SK-N-SH treated with all-trans-retinoic acid at 6 μM for 48 hours (cell line): Measurements from ENCODE around the gene STEAP2.

Experiments used
- ARNTL ChIP-seq: fragments of 450-650 bp; formaldehyde crosslinking; IDR thresholded peaks from 2 replicates; pipeline ENCODE4 v1.5.0; 2020; ENCODE audit warnings: low read depth, mild to moderate bottlenecking, moderate library complexity, borderline replicate concordance
- POU6F1 ChIP-seq: fragments of 250-450 bp; sonication (Bioruptor Pico); IDR thresholded peaks from 2 replicates; pipeline ENCODE4 v1.8.0; 2021; ENCODE audit warnings: low read depth, mild to moderate bottlenecking, moderate library complexity, borderline replicate concordance
- PPARA ChIP-seq: fragments of 250-450 bp; sonication (Bioruptor Pico); IDR thresholded peaks from 2 replicates; pipeline ENCODE4 v1.5.0; 2020; ENCODE audit warnings: mild to moderate bottlenecking, borderline replicate concordance
- TF ChIP-seq, protein P1 (sequence below): fragments of 250-450 bp; sonication (Bioruptor Pico); IDR thresholded peaks from 2 replicates; pipeline ENCODE4 v1.5.1; 2021; ENCODE audit warnings: mild to moderate bottlenecking, moderate library complexity
- TF ChIP-seq, protein P2 (sequence below): fragments of 250-450 bp; sonication (Bioruptor Pico); IDR thresholded peaks from 2 replicates; pipeline ENCODE4 v1.5.1; 2020; ENCODE audit warnings: low read depth, mild to moderate bottlenecking, moderate library complexity

DNA sequence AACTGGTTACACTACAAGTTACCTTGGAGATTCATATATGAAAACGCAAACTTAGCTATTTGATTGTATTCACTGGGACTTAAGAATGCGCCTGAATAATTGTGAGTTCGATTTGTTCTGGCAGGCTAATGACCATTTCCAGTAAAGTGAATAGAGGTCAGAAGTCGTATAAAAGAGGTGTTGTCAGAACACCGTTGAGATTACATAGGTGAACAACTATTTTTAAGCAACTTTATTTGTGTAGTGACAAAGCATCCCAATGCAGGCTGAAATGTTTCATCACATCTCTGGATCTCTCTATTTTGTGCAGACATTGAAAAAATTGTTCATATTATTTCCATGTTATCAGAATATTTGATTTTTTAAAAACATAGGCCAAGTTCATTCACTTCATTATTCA lies 48.0 kb upstream of the STEAP2 start:
- no peak for TF ChIP-seq ARNTL
- TF ChIP-seq PPARA (CRISPR knock-in tag), result no peak
- TF ChIP-seq, protein P1, sequence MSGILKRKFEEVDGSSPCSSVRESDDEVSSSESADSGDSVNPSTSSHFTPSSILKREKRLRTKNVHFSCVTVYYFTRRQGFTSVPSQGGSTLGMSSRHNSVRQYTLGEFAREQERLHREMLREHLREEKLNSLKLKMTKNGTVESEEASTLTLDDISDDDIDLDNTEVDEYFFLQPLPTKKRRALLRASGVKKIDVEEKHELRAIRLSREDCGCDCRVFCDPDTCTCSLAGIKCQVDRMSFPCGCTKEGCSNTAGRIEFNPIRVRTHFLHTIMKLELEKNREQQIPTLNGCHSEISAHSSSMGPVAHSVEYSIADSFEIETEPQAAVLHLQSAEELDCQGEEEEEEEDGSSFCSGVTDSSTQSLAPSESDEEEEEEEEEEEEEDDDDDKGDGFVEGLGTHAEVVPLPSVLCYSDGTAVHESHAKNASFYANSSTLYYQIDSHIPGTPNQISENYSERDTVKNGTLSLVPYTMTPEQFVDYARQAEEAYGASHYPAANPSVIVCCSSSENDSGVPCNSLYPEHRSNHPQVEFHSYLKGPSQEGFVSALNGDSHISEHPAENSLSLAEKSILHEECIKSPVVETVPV (CRISPR knock-in tag), result no peak
- no peak for TF ChIP-seq POU6F1 (CRISPR knock-in tag)
- TF ChIP-seq, protein P2, sequence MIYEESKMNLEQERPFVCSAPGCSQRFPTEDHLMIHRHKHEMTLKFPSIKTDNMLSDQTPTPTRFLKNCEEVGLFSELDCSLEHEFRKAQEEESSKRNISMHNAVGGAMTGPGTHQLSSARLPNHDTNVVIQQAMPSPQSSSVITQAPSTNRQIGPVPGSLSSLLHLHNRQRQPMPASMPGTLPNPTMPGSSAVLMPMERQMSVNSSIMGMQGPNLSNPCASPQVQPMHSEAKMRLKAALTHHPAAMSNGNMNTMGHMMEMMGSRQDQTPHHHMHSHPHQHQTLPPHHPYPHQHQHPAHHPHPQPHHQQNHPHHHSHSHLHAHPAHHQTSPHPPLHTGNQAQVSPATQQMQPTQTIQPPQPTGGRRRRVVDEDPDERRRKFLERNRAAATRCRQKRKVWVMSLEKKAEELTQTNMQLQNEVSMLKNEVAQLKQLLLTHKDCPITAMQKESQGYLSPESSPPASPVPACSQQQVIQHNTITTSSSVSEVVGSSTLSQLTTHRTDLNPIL (CRISPR knock-in tag), result no peak
